Osteocyte (in vitro differentiated cells): ENCODE measurements around the gene ARHGAP20. TPM values are rescaled to one million over a fixed set of nuclear protein-coding genes. Genes with fewer than 3 reads are reported as not detected.

Experiments
- DNase-seq: peaks from one replicate; pipeline ENCODE4 v3.0.0; 2021; ENCODE audit warnings: mixed read lengths; ENCODE audit not compliant: unreplicated experiment; ENCODE audit errors: extremely low spot score
- H3K27ac Mint-ChIP-seq: one replicate; pipeline ENCODE4 v1.8.0; 2021; ENCODE audit warnings: mild to moderate bottlenecking, mixed read lengths; ENCODE audit not compliant: unreplicated experiment
- H3K27me3 Mint-ChIP-seq: one replicate; pipeline ENCODE4 v1.8.0; 2021; ENCODE audit warnings: mixed read lengths; ENCODE audit not compliant: unreplicated experiment
- H3K36me3 Mint-ChIP-seq: one replicate; pipeline ENCODE4 v1.8.0; 2021; ENCODE audit warnings: mixed read lengths; ENCODE audit not compliant: unreplicated experiment
- H3K4me1 Mint-ChIP-seq: one replicate; pipeline ENCODE4 v1.8.0; 2021; ENCODE audit warnings: mixed read lengths; ENCODE audit not compliant: unreplicated experiment
- H3K4me3 Mint-ChIP-seq: one replicate; pipeline ENCODE4 v1.8.0; 2021; ENCODE audit warnings: mild to moderate bottlenecking, moderate library complexity, mixed read lengths; ENCODE audit not compliant: unreplicated experiment
- H3K9me3 Mint-ChIP-seq: one replicate; pipeline ENCODE4 v1.8.0; 2021; ENCODE audit warnings: mixed read lengths; ENCODE audit not compliant: unreplicated experiment
- total RNA-seq: library from RNA; stranded (reverse); gene quantifications from 2 replicates; pipeline ENCODE4 v1.2.1, GENCODE V29; 2021
- TF ChIP-seq, protein P1 (sequence below): fragments of 200-600 bp; sonication (generic); IDR thresholded peaks from 2 replicates; pipeline ENCODE4 v1.5.0; 2021; ENCODE audit warnings: antibody characterized with exemption, mild to moderate bottlenecking, moderate library complexity

The ARHGAP20 gene
- total RNA-seq, 1 donor from 2014 or later = 1.0 TPM

DNA sequence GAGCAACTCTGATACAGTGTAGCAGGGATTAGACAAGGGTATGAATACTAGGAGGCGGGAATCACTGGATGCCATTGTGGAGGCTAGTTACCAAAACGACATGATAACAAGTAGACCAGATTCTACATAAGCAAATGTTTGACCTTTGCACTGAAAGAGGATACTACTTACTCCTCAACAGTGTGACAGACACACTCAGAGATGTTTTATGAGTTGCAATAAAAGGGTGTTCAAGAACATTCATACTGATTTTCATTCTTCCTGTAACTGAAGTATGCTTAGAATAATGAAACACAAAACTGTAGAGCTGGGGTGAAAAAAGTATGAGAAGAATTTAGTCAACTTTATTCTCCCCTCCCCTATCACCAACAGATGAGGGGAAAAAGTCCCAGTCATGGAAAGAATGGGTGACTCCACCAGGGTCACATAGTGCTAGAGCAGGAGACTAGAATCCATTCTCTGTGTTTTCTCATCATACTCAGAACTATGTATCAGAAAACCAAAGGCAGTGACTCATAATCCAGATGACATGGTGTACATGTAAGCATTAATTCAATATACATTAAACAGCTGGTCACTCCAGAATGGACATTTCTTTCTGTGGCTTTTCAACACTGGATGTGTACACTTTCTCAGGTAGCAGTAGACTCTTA, 32.8 kb downstream of the ARHGAP20 start:
- DNase-seq = no peak
- Mint-ChIP-seq H3K36me3 (no peaks in the 10 kb centered on the region), H3K9me3 (no peaks in the 10 kb centered on the region), H3K4me3 (no peak overlapping the region), H3K27ac (no peak overlapping the region), H3K4me1 (peaks cover 8% of the 10 kb centered on the region), H3K27me3 (no peaks in the 10 kb centered on the region)
- TF ChIP-seq, protein P1, sequence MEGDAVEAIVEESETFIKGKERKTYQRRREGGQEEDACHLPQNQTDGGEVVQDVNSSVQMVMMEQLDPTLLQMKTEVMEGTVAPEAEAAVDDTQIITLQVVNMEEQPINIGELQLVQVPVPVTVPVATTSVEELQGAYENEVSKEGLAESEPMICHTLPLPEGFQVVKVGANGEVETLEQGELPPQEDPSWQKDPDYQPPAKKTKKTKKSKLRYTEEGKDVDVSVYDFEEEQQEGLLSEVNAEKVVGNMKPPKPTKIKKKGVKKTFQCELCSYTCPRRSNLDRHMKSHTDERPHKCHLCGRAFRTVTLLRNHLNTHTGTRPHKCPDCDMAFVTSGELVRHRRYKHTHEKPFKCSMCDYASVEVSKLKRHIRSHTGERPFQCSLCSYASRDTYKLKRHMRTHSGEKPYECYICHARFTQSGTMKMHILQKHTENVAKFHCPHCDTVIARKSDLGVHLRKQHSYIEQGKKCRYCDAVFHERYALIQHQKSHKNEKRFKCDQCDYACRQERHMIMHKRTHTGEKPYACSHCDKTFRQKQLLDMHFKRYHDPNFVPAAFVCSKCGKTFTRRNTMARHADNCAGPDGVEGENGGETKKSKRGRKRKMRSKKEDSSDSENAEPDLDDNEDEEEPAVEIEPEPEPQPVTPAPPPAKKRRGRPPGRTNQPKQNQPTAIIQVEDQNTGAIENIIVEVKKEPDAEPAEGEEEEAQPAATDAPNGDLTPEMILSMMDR = no peak

DNA sequence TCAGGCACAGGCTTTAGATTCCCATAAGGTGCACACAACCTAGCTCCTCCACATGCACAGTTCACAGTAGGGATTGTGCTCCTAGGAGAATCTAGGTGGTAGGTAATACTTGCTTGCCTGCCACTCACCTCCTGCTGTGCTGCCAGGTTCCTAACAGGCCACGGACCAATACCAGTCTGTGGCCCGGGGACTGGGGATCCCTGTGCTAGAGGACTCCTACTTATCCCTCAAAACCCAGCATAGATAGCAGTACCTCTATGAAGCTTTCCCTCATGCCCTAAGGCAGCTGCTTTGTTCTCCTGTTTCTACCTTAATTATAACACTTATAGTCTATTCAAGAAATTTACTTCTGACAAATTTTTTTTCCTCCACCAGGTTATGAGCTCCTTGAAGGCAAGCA, 36.7 kb downstream of the ARHGAP20 start:
- Mint-ChIP-seq H3K4me1 (no peaks in the 10 kb centered on the region), H3K36me3 (no peaks in the 10 kb centered on the region), H3K4me3 (no peak overlapping the region), H3K9me3 (peaks cover 6% of the 10 kb centered on the region), H3K27ac (no peak overlapping the region), H3K27me3 (peaks cover 13% of the 10 kb centered on the region)
- TF ChIP-seq, protein P1 = no peak
- DNase-seq = no peak

DNA sequence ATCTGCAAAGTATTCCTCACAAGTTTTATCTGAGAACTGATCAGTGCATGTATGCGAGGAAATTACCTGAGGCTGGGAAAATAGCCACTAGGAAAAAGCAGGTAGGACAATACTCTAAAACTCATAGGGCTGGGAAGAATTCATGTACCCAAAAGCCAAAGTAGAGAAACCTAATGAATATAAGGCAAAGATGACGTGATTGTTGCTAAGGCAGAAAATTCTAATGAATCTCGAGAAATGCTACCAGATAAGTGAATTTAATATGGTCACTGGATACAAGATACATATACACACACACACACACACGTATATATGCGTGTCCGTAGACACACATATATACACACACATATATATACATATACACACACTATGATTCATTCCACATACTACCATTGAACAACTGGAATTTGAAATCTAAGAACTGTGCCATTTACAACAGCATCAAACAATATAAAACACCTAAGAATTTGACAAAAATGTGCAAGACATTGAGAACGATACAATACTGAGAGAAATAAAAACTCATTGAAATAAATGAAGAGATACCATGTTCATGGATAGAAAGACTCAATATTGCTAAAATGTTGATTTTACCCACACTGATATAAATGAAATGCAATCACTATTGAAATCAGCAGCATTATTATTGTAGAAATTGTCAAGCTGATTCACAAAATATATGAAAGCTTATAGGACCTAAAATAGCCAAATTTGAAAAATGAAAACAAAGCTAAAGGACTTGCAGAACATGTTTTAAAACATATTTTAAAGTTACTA, 46.4 kb downstream of the ARHGAP20 start:
- TF ChIP-seq, protein P1 = no peak
- peaks cover 5% of the 10 kb centered on the region for H3K9me3 Mint-ChIP-seq
- no peak for DNase-seq
- peaks cover 5% of the 10 kb centered on the region for H3K27me3 Mint-ChIP-seq
- no peak overlapping the region for H3K4me3 Mint-ChIP-seq
- H3K36me3 Mint-ChIP-seq = peaks cover 1% of the 10 kb centered on the region
- no peak overlapping the region for H3K27ac Mint-ChIP-seq
- H3K4me1 Mint-ChIP-seq = no peaks in the 10 kb centered on the region

DNA sequence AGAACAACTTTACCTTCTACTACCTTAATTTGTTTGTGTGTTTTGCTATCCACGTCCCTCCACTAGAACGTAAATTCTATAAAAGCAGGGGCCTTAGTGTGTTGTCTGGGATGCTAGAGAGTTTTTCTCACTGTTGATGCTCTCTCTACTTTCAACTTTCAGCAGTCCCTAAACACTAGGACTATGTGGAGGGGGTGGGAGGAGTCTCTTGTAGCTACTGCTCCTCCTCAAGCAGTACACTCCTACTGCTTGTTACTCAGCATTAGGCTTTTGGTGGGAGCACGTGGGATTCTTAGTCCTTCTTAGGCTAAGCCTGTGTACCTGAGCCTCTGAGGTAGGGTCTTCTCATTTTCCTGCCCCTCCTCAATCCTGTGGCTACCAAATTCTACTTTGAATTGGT, 56.3 kb downstream of the ARHGAP20 start:
- Mint-ChIP-seq H3K4me1 (no peaks in the 10 kb centered on the region), H3K27ac (no peak overlapping the region), H3K9me3 (peaks cover 22% of the 10 kb centered on the region), H3K4me3 (no peak overlapping the region), H3K36me3 (no peaks in the 10 kb centered on the region), H3K27me3 (peaks cover 2% of the 10 kb centered on the region)
- DNase-seq = no peak
- TF ChIP-seq, protein P1 = no peak

DNA sequence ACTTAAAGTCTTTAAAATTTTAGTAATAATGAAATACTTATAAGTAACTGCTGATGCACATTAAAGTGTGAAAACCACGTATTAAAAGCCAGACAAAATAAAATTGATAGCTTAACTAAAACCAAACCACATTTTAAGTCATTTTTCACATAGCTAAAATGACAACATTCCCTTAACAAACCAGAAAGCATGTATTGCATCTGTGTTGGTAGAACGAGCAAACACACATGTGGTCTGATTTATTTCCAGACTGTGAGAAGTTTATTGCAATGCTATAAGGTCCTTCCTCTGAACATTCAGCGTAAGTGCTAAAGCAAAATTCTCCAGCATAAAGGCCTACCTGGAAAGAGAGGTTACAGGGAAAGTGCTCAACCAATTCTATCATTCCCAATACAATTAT, 57.8 kb downstream of the ARHGAP20 start:
- H3K9me3 Mint-ChIP-seq = peaks cover 26% of the 10 kb centered on the region
- TF ChIP-seq, protein P1 = no peak

More for the DNA sequence above, 57.8 kb downstream of the ARHGAP20 start:
- Mint-ChIP-seq H3K27ac (no peak overlapping the region), H3K4me1 (no peaks in the 10 kb centered on the region), H3K4me3 (no peak overlapping the region), H3K27me3 (peaks cover 2% of the 10 kb centered on the region), H3K36me3 (no peaks in the 10 kb centered on the region)
- DNase-seq = no peak
